A673 (cell line): ENCODE results near the gene ZBTB44. TPM values are rescaled to one million over a fixed set of nuclear protein-coding genes. Genes with fewer than 3 reads are reported as not detected.

Experiments
- BruUV-seq: library from RNA; stranded (reverse); fragments of 400-500 nt; replicated peaks from 2 replicates; lab custom pipeline; 2021; lab: Mats Ljungman, UMichigan
- CTCF ChIA-PET: fragments of 300-600 bp; sonication (Branson Sonifier 250); formaldehyde crosslinking; loops from one replicate; lab custom pipeline; 2022; ENCODE audit warnings: antibody characterized with exemption; lab: Charles Lee
- POLR2A ChIA-PET: fragments of 300-600 bp; sonication (Branson Sonifier 250); formaldehyde crosslinking; loops from one replicate; lab custom pipeline; 2022; ENCODE audit warnings: antibody characterized with exemption; ENCODE audit not compliant: low non-redundant PET; lab: Charles Lee
- DNase-seq: peaks from one replicate; pipeline ENCODE4 v3.0.0-alpha.2; 2015; ENCODE audit warnings: low spot score
- H3K27ac ChIP-seq: fragments of 200-600 bp; sonication (generic); 2 replicates; pipeline ENCODE4 v1.5.1; 2016; ENCODE audit warnings: mixed run types, low read depth, mild to moderate bottlenecking, mixed read lengths, antibody characterized with exemption, low read length; ENCODE audit not compliant: poor library complexity, severe bottlenecking
- H3K27me3 ChIP-seq: fragments of 200-600 bp; sonication (generic); replicated peaks from 2 replicates; pipeline ENCODE4 v1.6.1; 2017; ENCODE audit warnings: mixed run types, low read depth, mild to moderate bottlenecking, mixed read lengths, antibody characterized with exemption, low read length; ENCODE audit not compliant: insufficient read depth, poor library complexity
- H3K36me3 ChIP-seq: fragments of 200-600 bp; sonication (generic); 2 replicates; pipeline ENCODE4 v1.6.1; 2016; ENCODE audit warnings: mixed run types, mild to moderate bottlenecking, mixed read lengths, antibody characterized with exemption, low read length; ENCODE audit not compliant: insufficient read depth, poor library complexity, severe bottlenecking
- H3K4me1 ChIP-seq: fragments of 200-600 bp; sonication (generic); 2 replicates; pipeline ENCODE4 v1.6.1; 2017; ENCODE audit warnings: mixed run types, mild to moderate bottlenecking, mixed read lengths, antibody characterized with exemption, low read length; ENCODE audit not compliant: insufficient read depth, poor library complexity, severe bottlenecking
- H3K4me3 ChIP-seq: fragments of 200-600 bp; sonication (generic); 2 replicates; pipeline ENCODE4 v1.5.1; 2016; ENCODE audit warnings: low read depth, mixed run types, mild to moderate bottlenecking, mixed read lengths, low read length; ENCODE audit not compliant: poor library complexity, severe bottlenecking
- H3K9me3 ChIP-seq: fragments of 200-600 bp; sonication (generic); 2 replicates; pipeline ENCODE4 v1.6.1; 2016; ENCODE audit warnings: mixed run types, low read depth, mild to moderate bottlenecking, mixed read lengths, antibody characterized with exemption, low read length; ENCODE audit not compliant: poor library complexity, severe bottlenecking
- CTCF ChIP-seq: fragments of 300-800, 200-600 bp; sonication (generic); conservative IDR thresholded peaks from 2 replicates; pipeline ENCODE4 v1.5.1; 2017; ENCODE audit warnings: low read depth, mild to moderate bottlenecking, antibody characterized with exemption, low read length, moderate library complexity, mixed read lengths
- EZH2 ChIP-seq: fragments of 200-600 bp; sonication (generic); IDR thresholded peaks from 2 replicates; pipeline ENCODE4 v1.6.1; 2017; ENCODE audit warnings: borderline replicate concordance, low read depth, mild to moderate bottlenecking, mixed read lengths, antibody characterized with exemption, low read length; ENCODE audit not compliant: poor library complexity, severe bottlenecking
- intact Hi-C: fragments of 100-400 bp; cut with micrococcal nuclease; formaldehyde crosslinking; loops from one replicate; pipeline ENCODE4 v1.10.0; 2022; ENCODE audit not compliant: unreplicated experiment
- total RNA-seq: library from RNA; stranded (reverse); gene quantifications from 2 replicates; pipeline ENCODE4 v1.2.3, GENCODE V29; 2021

Gene ZBTB44
- total RNA-seq, 1 experiment from 2014 or later, result 37.0 TPM

DNA sequence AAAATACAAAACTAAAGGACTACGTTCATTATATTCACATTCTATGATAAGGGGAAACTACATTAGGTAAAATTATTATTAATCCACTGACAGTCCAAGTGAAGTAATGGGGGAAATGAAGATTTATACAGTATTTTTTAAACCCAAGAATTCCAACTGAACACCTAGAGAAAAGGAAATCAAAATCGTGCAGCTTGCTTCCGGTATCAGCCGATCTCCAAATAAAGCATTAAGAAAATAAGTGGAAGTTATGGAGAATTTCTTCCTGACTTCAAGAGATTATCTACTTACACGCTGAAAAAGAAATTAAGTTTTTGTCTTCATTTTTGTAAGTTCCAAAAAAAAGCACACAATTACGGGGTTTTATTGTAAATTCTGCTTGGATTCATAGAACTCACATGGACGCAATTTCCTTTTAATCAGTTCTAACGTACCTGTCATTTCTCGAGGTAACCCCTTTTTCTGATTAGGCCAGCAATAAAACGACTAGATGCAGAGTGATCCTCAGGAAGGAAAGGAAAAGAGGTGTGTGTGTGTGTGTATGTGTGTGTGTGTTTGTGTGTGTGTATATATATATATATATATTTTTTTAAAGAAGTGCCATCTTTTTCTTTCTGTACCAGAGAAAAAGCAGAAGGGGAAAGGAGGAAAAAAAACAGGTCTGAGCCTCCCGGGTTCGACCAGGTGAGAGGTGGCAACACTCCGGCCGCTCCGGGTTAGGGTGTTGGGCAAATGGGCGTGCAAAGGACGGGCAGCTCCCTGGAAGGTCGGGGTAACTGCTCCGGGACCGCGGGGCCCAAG, 1.1 kb downstream of the ZBTB44 start:
- H3K27ac ChIP-seq, result peak overlapping the region; percentile 79
- POLR2A ChIA-PET, result no interaction called here
- DNase-seq, result peak; percentile 14
- intact Hi-C loops, result no loop called here
- BruUV-seq, result TSS peak; percentile 53
- peak overlapping the region; percentile 81 for H3K4me3 ChIP-seq
- no peaks in the 10 kb centered on the region for H3K27me3 ChIP-seq
- peaks cover under 1% of the 10 kb centered on the region for H3K36me3 ChIP-seq
- peaks cover 17% of the 10 kb centered on the region for H3K4me1 ChIP-seq
- peaks cover 5% of the 10 kb centered on the region for H3K9me3 ChIP-seq
- CTCF ChIA-PET, result no interaction called here
- TF ChIP-seq EZH2 (no peak), CTCF (no peak)

GRCh38 chr11:130312046-130312445, 2.7 kb downstream of the ZBTB44 start:
- no TSS peak for BruUV-seq
- Histone ChIP-seq H3K4me3 (no peak overlapping the region), H3K27ac (no peak overlapping the region), H3K9me3 (peaks cover 7% of the 10 kb centered on the region), H3K27me3 (no peaks in the 10 kb centered on the region), H3K4me1 (peaks cover 17% of the 10 kb centered on the region), H3K36me3 (peaks cover 7% of the 10 kb centered on the region)
- no peak for TF ChIP-seq EZH2
- no peak for TF ChIP-seq CTCF
- intact Hi-C loops, result no loop called here
- no peak for DNase-seq
- CTCF ChIA-PET, result no interaction called here
- POLR2A ChIA-PET, result no interaction called here

DNA sequence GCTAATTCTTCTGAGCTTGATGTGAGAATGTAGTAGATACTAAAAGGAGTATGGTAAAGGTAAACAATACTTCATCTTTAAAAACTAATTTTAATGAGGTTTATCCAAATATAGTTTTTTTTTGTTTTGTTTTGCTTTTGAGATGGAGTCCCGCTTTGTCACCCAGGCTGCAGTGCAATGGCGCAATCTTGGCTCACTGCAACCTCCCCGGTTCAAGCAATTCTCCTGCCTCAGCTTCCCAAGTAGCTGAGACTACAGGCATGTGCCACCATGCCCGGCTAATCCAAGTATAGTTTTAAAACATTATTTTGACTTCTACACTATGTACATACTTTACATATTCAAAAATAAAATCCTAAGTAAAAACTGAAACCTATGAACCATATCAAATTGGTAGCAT, 4.1 kb downstream of the ZBTB44 start:
- Histone ChIP-seq H3K4me3 (no peak overlapping the region), H3K36me3 (peaks cover 7% of the 10 kb centered on the region), H3K9me3 (peaks cover 9% of the 10 kb centered on the region), H3K4me1 (peaks cover 17% of the 10 kb centered on the region), H3K27me3 (no peaks in the 10 kb centered on the region), H3K27ac (no peak overlapping the region)
- intact Hi-C loops, result no loop called here
- DNase-seq, result no peak
- no TSS peak for BruUV-seq
- TF ChIP-seq CTCF (no peak), EZH2 (no peak)
- CTCF ChIA-PET, result interaction anchor here (0.5 kb wide), 1 partner anchor 115 kb away, joined by 3 read pairs; no protein-coding TSS in a partner anchor
- POLR2A ChIA-PET, result no interaction called here
